ENCODE results near the gene ATG10.
A peak's percentile ranks its signal among the peaks of the same experiment; 100 is the strongest.
"Not testable (repeated sequence)": the region's sequence is repeated elsewhere in the genome, so short reads cannot be mapped to it uniquely, and the experiment has no call there.

The ATG10 gene

DNA sequence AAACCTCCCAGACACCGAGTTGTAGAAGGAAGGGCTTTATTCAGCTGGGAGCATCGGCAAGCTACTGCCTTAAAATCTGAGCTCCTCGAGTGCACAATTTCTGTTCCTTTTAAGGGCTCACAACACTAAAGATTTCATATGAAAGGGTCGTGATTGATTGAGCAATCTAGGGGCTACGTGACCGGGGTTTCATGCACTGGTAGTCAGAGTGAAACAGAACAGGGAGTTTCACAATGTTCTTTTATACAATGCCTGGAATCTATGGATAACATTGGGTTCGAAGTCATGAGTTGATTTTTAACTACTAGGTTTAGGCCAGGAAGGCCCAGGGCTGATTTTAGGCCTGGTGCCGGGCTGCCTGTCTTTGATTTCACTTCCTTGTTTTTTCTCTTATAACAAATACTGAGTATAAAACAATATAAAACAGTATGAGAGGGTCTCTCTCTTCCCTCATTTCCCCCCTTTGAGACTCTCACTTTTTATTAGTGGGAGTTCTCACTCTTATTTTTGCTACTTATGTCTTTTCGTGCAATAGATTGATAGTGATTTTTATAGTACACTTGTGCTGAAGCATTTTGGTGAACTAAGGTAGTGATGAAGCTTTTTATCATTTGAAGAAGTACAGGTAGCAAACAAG, 295.6 kb downstream of the ATG10 start:
- not testable (repeated sequence) for H3K4me1 ChIP-seq, H3K27ac ChIP-seq, H3K9ac ChIP-seq, H3K4me3 ChIP-seq, H3K4me2 ChIP-seq, H4K20me1 ChIP-seq, H3K27me3 ChIP-seq
- 0 out of 2 replicates have a peak, but pooled peaks have one; percentile 44 for TF ChIP-seq Cebpa-rat (IDR thresholded peaks at IDR 0.05)
- peaks cover 33% of the 10 kb centered on the region for H3K36me3 ChIP-seq
- peaks cover 28% of the 10 kb centered on the region for H3K9me3 ChIP-seq

DNA sequence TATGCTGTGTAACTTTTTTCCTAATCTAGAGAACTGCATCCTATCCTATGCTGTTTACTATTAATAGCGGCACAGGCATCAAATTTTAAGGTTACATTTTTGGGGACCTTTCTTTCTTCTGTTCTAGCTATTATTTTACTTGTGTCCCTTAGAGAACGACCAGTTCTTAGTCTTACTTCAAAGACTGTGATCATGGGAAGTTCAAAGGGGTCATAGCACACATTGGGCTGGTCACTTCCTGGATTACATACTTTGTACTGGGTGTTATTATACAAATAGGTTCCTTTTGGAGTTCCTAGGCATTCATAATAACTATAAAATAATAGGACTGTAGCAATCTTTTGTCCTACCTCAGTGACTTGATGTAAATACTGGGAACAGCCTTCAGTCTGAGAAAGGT, 297.5 kb downstream of the ATG10 start:
- H3K27ac ChIP-seq, H4K20me1 ChIP-seq, H3K4me3 ChIP-seq, H3K27me3 ChIP-seq, H3K4me1 ChIP-seq, H3K4me2 ChIP-seq, H3K9ac ChIP-seq: not testable (repeated sequence)
- peaks cover 28% of the 10 kb centered on the region for H3K9me3 ChIP-seq
- H3K36me3 ChIP-seq, result peaks cover 44% of the 10 kb centered on the region

DNA sequence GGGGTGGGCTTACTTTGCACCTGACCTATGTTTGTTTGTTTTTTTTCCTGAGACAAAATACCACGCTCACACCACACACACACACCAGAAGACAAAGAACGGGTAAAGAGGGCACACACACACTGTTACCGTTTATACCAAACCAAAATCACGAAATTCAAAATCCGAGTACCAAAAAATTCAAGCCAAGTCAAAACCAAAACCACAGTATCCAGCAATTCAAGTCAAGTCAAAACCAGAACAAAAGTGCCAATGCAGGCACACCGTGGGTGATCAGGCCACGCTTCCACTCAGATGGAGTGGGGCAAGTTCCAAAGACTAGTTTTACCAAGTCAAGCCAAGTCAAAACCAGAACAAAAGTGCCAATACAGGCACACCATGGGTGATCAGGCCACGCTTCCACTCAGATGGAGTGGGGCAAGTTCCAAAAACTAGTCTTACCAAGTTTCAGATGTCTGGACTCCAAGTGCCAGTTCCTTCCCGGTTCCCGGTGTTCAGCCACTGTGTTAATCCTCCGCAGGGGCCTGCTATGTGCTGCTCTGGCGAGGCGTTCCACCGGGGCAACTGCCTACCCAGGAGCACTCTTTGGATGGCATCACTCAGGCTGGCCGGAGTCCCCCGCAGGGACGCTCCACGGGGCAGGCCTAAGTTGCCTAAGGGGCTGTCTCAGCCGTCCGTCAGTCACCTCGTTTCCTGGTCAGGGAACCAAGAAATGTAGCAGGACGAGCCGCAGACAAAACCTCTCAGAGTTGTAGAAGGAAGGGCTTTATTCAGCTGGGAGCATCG, 300.9 kb downstream of the ATG10 start:
- H3K4me1 ChIP-seq, result peaks cover 17% of the 10 kb centered on the region
- peaks cover 23% of the 10 kb centered on the region; the same call in 1 of the 2 replicates for H4K20me1 ChIP-seq
- not testable (repeated sequence) for H3K9ac ChIP-seq, H3K27ac ChIP-seq, H3K27me3 ChIP-seq, H3K4me3 ChIP-seq, H3K4me2 ChIP-seq
- peaks cover 14% of the 10 kb centered on the region for H3K9me3 ChIP-seq
- H3K36me3 ChIP-seq, result peaks cover 63% of the 10 kb centered on the region

DNA sequence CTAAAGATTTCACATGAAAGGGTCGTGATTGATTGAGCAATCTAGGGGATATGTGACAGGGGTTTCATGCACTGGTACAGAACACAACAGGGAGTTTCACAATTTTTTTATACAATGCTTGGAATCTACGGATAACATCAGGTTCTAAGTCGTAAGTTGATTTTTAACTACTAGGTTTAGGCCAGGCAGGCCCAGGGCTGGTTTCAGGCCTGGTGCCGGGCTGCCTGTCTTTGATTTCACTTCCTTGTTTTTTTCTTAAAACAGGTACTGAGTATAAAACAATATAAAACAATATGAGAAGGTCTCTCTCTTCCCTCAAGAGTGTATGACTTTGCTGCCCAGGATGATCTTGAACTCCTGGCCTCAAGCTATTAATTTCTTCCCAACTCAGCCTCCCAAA, 301.6 kb downstream of the ATG10 start:
- H3K4me2 ChIP-seq, H3K27ac ChIP-seq, H3K9me3 ChIP-seq, H3K9ac ChIP-seq, H3K4me3 ChIP-seq, H3K27me3 ChIP-seq: not testable (repeated sequence)
- peak; percentile 36; the same call in 1 of the 2 replicates for TF ChIP-seq Cebpa-rat (IDR thresholded peaks at IDR 0.05)
- Histone ChIP-seq H3K36me3 (peaks cover 57% of the 10 kb centered on the region), H4K20me1 (peaks cover 23% of the 10 kb centered on the region; the same call in 1 of the 2 replicates), H3K4me1 (peaks cover 17% of the 10 kb centered on the region)

DNA sequence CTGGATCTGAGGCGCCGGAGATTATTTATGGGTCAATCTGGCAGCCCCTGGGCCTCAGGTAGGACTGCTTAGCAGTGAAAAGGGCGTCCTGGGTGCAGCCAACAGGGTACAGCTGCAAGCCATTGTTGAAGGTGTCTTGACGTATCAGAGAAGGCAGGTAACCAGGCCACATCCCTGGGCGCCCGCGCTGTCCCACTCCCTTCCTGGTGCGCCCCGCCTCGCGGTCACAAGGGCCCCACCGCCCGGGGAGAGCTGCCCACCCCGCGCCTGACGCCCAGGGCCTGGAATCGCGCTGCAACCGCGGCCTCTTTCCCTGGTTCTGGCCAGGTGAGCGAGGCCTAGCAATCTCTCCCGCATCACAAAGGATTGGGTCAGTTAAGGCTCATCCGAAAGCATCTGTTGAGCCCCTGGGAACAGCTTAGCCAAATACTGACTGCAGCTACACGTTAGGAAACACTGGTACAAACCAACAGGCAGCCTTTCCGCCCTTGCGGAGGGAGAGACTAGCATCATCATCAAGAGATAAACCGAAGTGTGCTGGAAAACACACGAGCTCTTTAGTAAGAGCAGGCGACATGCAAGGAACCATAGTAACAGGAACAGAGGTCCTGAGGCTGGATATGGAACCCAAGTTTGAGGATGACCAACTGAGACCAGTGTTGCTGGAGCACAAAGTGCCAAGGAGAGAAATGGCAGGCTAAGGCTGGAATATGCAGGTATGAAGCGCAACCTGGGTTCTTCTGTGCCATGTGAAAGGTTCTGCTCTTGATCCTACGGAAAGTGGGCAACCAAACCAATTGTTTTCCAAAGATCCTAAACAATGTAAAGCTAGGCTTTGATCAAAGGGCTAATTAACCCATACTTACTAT, 302.8 kb downstream of the ATG10 start:
- H3K9me3 ChIP-seq, result no peaks in the 10 kb centered on the region
- H3K9ac ChIP-seq, result no peak overlapping the region
- peaks cover 25% of the 10 kb centered on the region for H3K4me1 ChIP-seq
- H3K27ac ChIP-seq, result no peak overlapping the region
- H3K4me2 ChIP-seq, result no peak overlapping the region
- H4K20me1 ChIP-seq, result peaks cover 23% of the 10 kb centered on the region; the same call in 1 of the 2 replicates
- TF ChIP-seq Cebpa-rat (IDR thresholded peaks at IDR 0.05), result no peak
- H3K27me3 ChIP-seq, result no peaks in the 10 kb centered on the region
- peaks cover 45% of the 10 kb centered on the region for H3K36me3 ChIP-seq
- H3K4me3 ChIP-seq, result no peak overlapping the region

DNA sequence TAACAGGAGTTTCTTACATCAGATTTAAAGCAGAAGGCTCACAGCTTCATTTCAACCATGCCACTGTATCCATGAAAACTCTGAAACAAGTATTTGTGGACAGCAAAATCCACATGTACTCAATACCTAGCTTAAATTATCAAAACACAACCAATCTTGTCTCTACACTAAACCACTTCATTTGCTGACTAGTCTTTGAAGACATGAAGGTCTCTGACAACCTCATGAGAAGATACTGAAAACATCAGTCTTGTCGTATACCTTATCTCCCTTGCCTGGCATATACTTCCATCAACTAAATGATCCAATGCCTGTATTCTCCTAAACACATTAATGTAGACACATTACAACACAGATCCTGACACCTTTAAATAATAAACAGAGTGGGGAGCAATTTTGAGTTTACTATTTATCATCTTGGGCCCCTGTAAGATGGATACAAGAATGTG, 303.4 kb downstream of the ATG10 start:
- peaks cover 23% of the 10 kb centered on the region; the same call in 1 of the 2 replicates for H4K20me1 ChIP-seq
- H3K36me3 ChIP-seq, result peaks cover 41% of the 10 kb centered on the region
- no peaks in the 10 kb centered on the region for H3K9me3 ChIP-seq
- H3K4me1 ChIP-seq, result peaks cover 27% of the 10 kb centered on the region
- no peak overlapping the region for H3K9ac ChIP-seq
- TF ChIP-seq Cebpa-rat (IDR thresholded peaks at IDR 0.05), result no peak
- no peak overlapping the region for H3K27ac ChIP-seq
- H3K4me3 ChIP-seq, result no peak overlapping the region
- no peak overlapping the region for H3K4me2 ChIP-seq
- H3K27me3 ChIP-seq, result no peaks in the 10 kb centered on the region

DNA sequence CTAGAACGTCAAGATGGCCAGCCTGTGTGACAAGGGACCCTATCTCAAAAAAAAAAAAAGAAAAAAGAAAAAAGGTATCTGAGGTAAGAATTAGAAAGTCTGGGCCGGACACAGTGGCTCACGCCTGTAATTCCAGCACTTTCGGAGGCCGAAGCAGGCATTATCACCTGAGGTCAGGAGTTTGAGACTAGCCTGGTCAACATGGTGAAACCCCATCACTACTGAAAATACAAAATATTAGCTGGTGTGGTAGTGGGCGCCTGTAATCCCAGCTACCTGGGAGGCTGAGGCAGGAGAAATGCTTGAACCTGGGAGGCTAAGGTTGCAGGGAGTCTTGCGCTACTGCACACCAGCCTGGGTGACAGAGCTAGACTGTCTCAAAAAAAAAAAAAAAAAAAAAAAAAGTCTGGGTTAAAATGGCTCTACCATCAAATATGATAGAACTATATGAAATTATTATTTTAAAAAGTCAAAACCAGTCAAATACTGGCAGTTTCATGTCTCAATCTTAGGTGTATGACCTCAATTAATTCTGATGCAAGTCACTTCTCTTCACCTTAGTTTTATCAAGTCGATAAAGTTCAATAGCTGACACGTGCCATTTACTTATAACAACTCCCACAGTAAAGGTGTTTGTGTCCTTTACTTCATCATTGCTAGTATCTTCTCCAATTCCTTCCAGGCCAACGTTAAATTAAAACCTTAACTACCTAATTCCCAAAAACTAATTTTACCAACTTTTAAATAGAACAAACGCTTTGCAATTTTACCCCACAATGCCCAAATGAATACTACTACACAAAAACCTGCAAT, 305.2 kb downstream of the ATG10 start:
- Histone ChIP-seq H3K4me1 (peaks cover 27% of the 10 kb centered on the region), H3K9me3 (no peaks in the 10 kb centered on the region), H3K4me3 (peak overlapping the region; percentile 95), H3K27me3 (no peaks in the 10 kb centered on the region), H3K4me2 (peak overlapping the region; percentile 92), H3K36me3 (peaks cover 38% of the 10 kb centered on the region), H4K20me1 (peaks cover 23% of the 10 kb centered on the region; the same call in 1 of the 2 replicates), H3K9ac (peak overlapping the region; percentile 99), H3K27ac (peak overlapping the region; percentile 99)
- TF ChIP-seq Cebpa-rat (IDR thresholded peaks at IDR 0.05), result no peak

DNA sequence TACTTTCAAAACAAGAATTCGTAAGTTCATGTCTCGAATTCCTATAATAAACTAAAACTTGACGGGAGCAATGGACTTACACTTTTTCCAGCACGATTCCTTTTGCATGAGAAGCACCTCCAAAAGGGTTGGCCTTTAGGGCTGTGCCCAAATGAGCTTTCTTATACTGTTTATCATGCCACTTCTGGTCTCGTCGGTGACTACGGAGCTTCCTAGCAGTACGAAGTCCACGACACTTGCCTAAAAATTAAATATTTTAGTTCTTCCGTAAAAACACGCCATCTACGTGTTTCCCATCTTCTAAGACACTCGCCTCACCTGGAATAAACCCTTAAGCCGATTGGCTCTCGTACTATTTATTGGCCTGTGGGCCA, 305.8 kb downstream of the ATG10 start:
- peak overlapping the region; percentile 99 for H3K9ac ChIP-seq
- peaks cover 23% of the 10 kb centered on the region; the same call in 1 of the 2 replicates for H4K20me1 ChIP-seq
- TF ChIP-seq Cebpa-rat (IDR thresholded peaks at IDR 0.05), result no peak
- H3K36me3 ChIP-seq, result peaks cover 37% of the 10 kb centered on the region
- no peaks in the 10 kb centered on the region for H3K27me3 ChIP-seq
- H3K27ac ChIP-seq, result peak overlapping the region; percentile 99
- peak overlapping the region; percentile 92 for H3K4me2 ChIP-seq
- H3K4me1 ChIP-seq, result peaks cover 27% of the 10 kb centered on the region
- peak overlapping the region; percentile 95 for H3K4me3 ChIP-seq
- no peaks in the 10 kb centered on the region for H3K9me3 ChIP-seq
